Glutamatergic neuron (in vitro differentiated cells): ENCODE measurements around the gene SLC6A3. TPM values are rescaled to one million over a fixed set of nuclear protein-coding genes. Genes with fewer than 3 reads are reported as not detected.
A peak's percentile ranks its signal among the peaks of the same experiment; 100 is the strongest.
"Not testable (repeated sequence)": the region's sequence is repeated elsewhere in the genome, so short reads cannot be mapped to it uniquely, and the experiment has no call there.

Source experiments
- DNase-seq: peaks from one replicate; pipeline ENCODE4 v3.0.0; 2022
- H3K27ac Mint-ChIP-seq: one replicate; pipeline ENCODE4 v1.8.0; 2020; ENCODE audit warnings: mild to moderate bottlenecking, mixed read lengths, inconsistent platforms; ENCODE audit not compliant: unreplicated experiment
- H3K27me3 Mint-ChIP-seq: one replicate; pipeline ENCODE4 v1.8.0; 2020; ENCODE audit warnings: mild to moderate bottlenecking, moderate library complexity, mixed read lengths, inconsistent platforms; ENCODE audit not compliant: unreplicated experiment
- H3K36me3 Mint-ChIP-seq: one replicate; pipeline ENCODE4 v1.8.0; 2020; ENCODE audit warnings: mild to moderate bottlenecking, mixed read lengths, inconsistent platforms; ENCODE audit not compliant: unreplicated experiment
- H3K4me1 Mint-ChIP-seq: one replicate; pipeline ENCODE4 v1.8.0; 2020; ENCODE audit warnings: mild to moderate bottlenecking, low read depth, mixed read lengths, inconsistent platforms; ENCODE audit not compliant: unreplicated experiment
- H3K4me3 Mint-ChIP-seq: one replicate; pipeline ENCODE4 v1.8.0; 2020; ENCODE audit warnings: mild to moderate bottlenecking, mixed read lengths, inconsistent platforms; ENCODE audit not compliant: unreplicated experiment
- H3K9me3 Mint-ChIP-seq: one replicate; pipeline ENCODE4 v1.8.0; 2020; ENCODE audit warnings: mild to moderate bottlenecking, moderate library complexity, mixed read lengths, inconsistent platforms; ENCODE audit not compliant: unreplicated experiment
- CTCF ChIP-seq: fragments of 200-600 bp; sonication (generic); IDR thresholded peaks from one replicate; pipeline ENCODE4 v1.5.0; 2021; ENCODE audit not compliant: partially characterized antibody, unreplicated experiment
- total RNA-seq: library from RNA; stranded (reverse); fragmentation: NEBNext Ultra II Directional; extraction: Animal tissue kit (Norgen Biotek cat#: 25700); gene quantifications from one replicate; pipeline ENCODE4 v1.2.1, GENCODE V29; 2021; ENCODE audit not compliant: unreplicated experiment

Gene SLC6A3
- total RNA-seq, 1 donor from 2014 or later: 22.4 TPM

GRCh38 chr5:1478271-1479035 is 33.2 kb upstream of the SLC6A3 start:
- Mint-ChIP-seq H3K9me3 (peaks cover 4% of the 10 kb centered on the region), H3K4me3 (no peak overlapping the region), H3K36me3 (no peaks in the 10 kb centered on the region), H3K4me1 (peaks cover 4% of the 10 kb centered on the region), H3K27ac (peak overlapping the region; percentile 22), H3K27me3 (peaks cover 7% of the 10 kb centered on the region)
- peak; percentile 12 for DNase-seq
- no peak for TF ChIP-seq CTCF

- Mint-ChIP-seq H3K27me3 (peaks cover 9% of the 10 kb centered on the region), H3K4me1 (peaks cover 4% of the 10 kb centered on the region), H3K36me3 (no peaks in the 10 kb centered on the region), H3K4me3 (no peak overlapping the region), H3K27ac (no peak overlapping the region), H3K9me3 (peaks cover 5% of the 10 kb centered on the region)
- no peak for TF ChIP-seq CTCF
- peak; percentile 5 for DNase-seq
Observed at GRCh38 chr5:1477341-1477740, 32.1 kb upstream of the SLC6A3 start.

- Mint-ChIP-seq H3K27ac (no peak overlapping the region), H3K4me3 (no peak overlapping the region), H3K9me3 (peaks cover 5% of the 10 kb centered on the region), H3K27me3 (peaks cover 8% of the 10 kb centered on the region), H3K36me3 (no peaks in the 10 kb centered on the region), H3K4me1 (peaks cover 4% of the 10 kb centered on the region)
- TF ChIP-seq CTCF: no peak
- DNase-seq: no peak
Observed at GRCh38 chr5:1476967-1477310, 31.7 kb upstream of the SLC6A3 start.

- Mint-ChIP-seq H3K27ac (no peak overlapping the region), H3K36me3 (peaks cover 5% of the 10 kb centered on the region), H3K27me3 (peaks cover 6% of the 10 kb centered on the region), H3K4me1 (peaks cover 4% of the 10 kb centered on the region), H3K9me3 (peaks cover 5% of the 10 kb centered on the region), H3K4me3 (no peak overlapping the region)
- DNase-seq: peak; percentile 16
- no peak for TF ChIP-seq CTCF
Observed at GRCh38 chr5:1476181-1476966, 31.1 kb upstream of the SLC6A3 start.

GRCh38 chr5:1475544-1475900 is 30.3 kb upstream of the SLC6A3 start:
- not testable (repeated sequence) for H3K36me3 Mint-ChIP-seq, H3K27ac Mint-ChIP-seq, DNase-seq, H3K4me3 Mint-ChIP-seq, H3K27me3 Mint-ChIP-seq, H3K4me1 Mint-ChIP-seq, H3K9me3 Mint-ChIP-seq
